A673 (cell line): ENCODE results near the gene DLK2. TPM values are rescaled to one million over a fixed set of nuclear protein-coding genes. Genes with fewer than 3 reads are reported as not detected.

ENCODE experiments used
- BruUV-seq: library from RNA; stranded (reverse); fragments of 400-500 nt; replicated peaks from 2 replicates; lab custom pipeline; 2021; lab: Mats Ljungman, UMichigan
- CTCF ChIA-PET: fragments of 300-600 bp; sonication (Branson Sonifier 250); formaldehyde crosslinking; loops from one replicate; lab custom pipeline; 2022; ENCODE audit warnings: antibody characterized with exemption; lab: Charles Lee
- POLR2A ChIA-PET: fragments of 300-600 bp; sonication (Branson Sonifier 250); formaldehyde crosslinking; loops from one replicate; lab custom pipeline; 2022; ENCODE audit warnings: antibody characterized with exemption; ENCODE audit not compliant: low non-redundant PET; lab: Charles Lee
- DNase-seq: peaks from one replicate; pipeline ENCODE4 v3.0.0-alpha.2; 2015; ENCODE audit warnings: low spot score
- H3K27ac ChIP-seq: fragments of 200-600 bp; sonication (generic); 2 replicates; pipeline ENCODE4 v1.5.1; 2016; ENCODE audit warnings: mixed run types, low read depth, mild to moderate bottlenecking, mixed read lengths, antibody characterized with exemption, low read length; ENCODE audit not compliant: poor library complexity, severe bottlenecking
- H3K27me3 ChIP-seq: fragments of 200-600 bp; sonication (generic); replicated peaks from 2 replicates; pipeline ENCODE4 v1.6.1; 2017; ENCODE audit warnings: mixed run types, low read depth, mild to moderate bottlenecking, mixed read lengths, antibody characterized with exemption, low read length; ENCODE audit not compliant: insufficient read depth, poor library complexity
- H3K36me3 ChIP-seq: fragments of 200-600 bp; sonication (generic); 2 replicates; pipeline ENCODE4 v1.6.1; 2016; ENCODE audit warnings: mixed run types, mild to moderate bottlenecking, mixed read lengths, antibody characterized with exemption, low read length; ENCODE audit not compliant: insufficient read depth, poor library complexity, severe bottlenecking
- H3K4me1 ChIP-seq: fragments of 200-600 bp; sonication (generic); 2 replicates; pipeline ENCODE4 v1.6.1; 2017; ENCODE audit warnings: mixed run types, mild to moderate bottlenecking, mixed read lengths, antibody characterized with exemption, low read length; ENCODE audit not compliant: insufficient read depth, poor library complexity, severe bottlenecking
- H3K4me3 ChIP-seq: fragments of 200-600 bp; sonication (generic); 2 replicates; pipeline ENCODE4 v1.5.1; 2016; ENCODE audit warnings: low read depth, mixed run types, mild to moderate bottlenecking, mixed read lengths, low read length; ENCODE audit not compliant: poor library complexity, severe bottlenecking
- H3K9me3 ChIP-seq: fragments of 200-600 bp; sonication (generic); 2 replicates; pipeline ENCODE4 v1.6.1; 2016; ENCODE audit warnings: mixed run types, low read depth, mild to moderate bottlenecking, mixed read lengths, antibody characterized with exemption, low read length; ENCODE audit not compliant: poor library complexity, severe bottlenecking
- CTCF ChIP-seq: fragments of 300-800, 200-600 bp; sonication (generic); conservative IDR thresholded peaks from 2 replicates; pipeline ENCODE4 v1.5.1; 2017; ENCODE audit warnings: low read depth, mild to moderate bottlenecking, antibody characterized with exemption, low read length, moderate library complexity, mixed read lengths
- EZH2 ChIP-seq: fragments of 200-600 bp; sonication (generic); IDR thresholded peaks from 2 replicates; pipeline ENCODE4 v1.6.1; 2017; ENCODE audit warnings: borderline replicate concordance, low read depth, mild to moderate bottlenecking, mixed read lengths, antibody characterized with exemption, low read length; ENCODE audit not compliant: poor library complexity, severe bottlenecking
- intact Hi-C: fragments of 100-400 bp; cut with micrococcal nuclease; formaldehyde crosslinking; loops from one replicate; pipeline ENCODE4 v1.10.0; 2022; ENCODE audit not compliant: unreplicated experiment
- total RNA-seq: library from RNA; stranded (reverse); gene quantifications from 2 replicates; pipeline ENCODE4 v1.2.3, GENCODE V29; 2021

Gene DLK2
- total RNA-seq, 1 experiment from 2014 or later, result 0.67 TPM

- H3K4me1 ChIP-seq, result peaks cover 27% of the 10 kb centered on the region
- no peak overlapping the region for H3K27ac ChIP-seq
- ChIA-PET CTCF (no interaction called here), POLR2A (no interaction called here)
- H3K9me3 ChIP-seq, result no peaks in the 10 kb centered on the region
- TF ChIP-seq EZH2, result no peak
- TF ChIP-seq CTCF, result no peak
- no peaks in the 10 kb centered on the region for H3K36me3 ChIP-seq
- no peak for DNase-seq
- H3K27me3 ChIP-seq, result no peaks in the 10 kb centered on the region
- intact Hi-C loops, result no loop called here
- no TSS peak for BruUV-seq
- H3K4me3 ChIP-seq, result no peak overlapping the region
Observed at GRCh38 chr6:43475516-43475915, 20.2 kb upstream of the DLK2 start.

- no TSS peak for BruUV-seq
- no peaks in the 10 kb centered on the region for H3K9me3 ChIP-seq
- intact Hi-C loops, result no loop called here
- no peak overlapping the region for H3K4me3 ChIP-seq
- H3K27me3 ChIP-seq, result no peaks in the 10 kb centered on the region
- ChIA-PET CTCF (no interaction called here), POLR2A (no interaction called here)
- TF ChIP-seq CTCF (no peak), EZH2 (no peak)
- no peak for DNase-seq
- no peak overlapping the region for H3K27ac ChIP-seq
- H3K4me1 ChIP-seq, result no peaks in the 10 kb centered on the region
- H3K36me3 ChIP-seq, result no peaks in the 10 kb centered on the region
Observed at GRCh38 chr6:43472515-43472914, 17.2 kb upstream of the DLK2 start.

- H3K4me3 ChIP-seq, result no peak overlapping the region
- no peak for DNase-seq
- no peaks in the 10 kb centered on the region for H3K36me3 ChIP-seq
- H3K27me3 ChIP-seq, result no peaks in the 10 kb centered on the region
- intact Hi-C loops, result no loop called here
- TF ChIP-seq CTCF (no peak), EZH2 (no peak)
- H3K4me1 ChIP-seq, result no peaks in the 10 kb centered on the region
- H3K27ac ChIP-seq, result no peak overlapping the region
- BruUV-seq, result no TSS peak
- no peaks in the 10 kb centered on the region for H3K9me3 ChIP-seq
- CTCF ChIA-PET, result no interaction called here
- POLR2A ChIA-PET, result no interaction called here
Observed at GRCh38 chr6:43471399-43471798, 16.1 kb upstream of the DLK2 start.
